K562 (cell line): ENCODE measurements around the gene INSR. TPM values are rescaled to one million over a fixed set of nuclear protein-coding genes. Genes with fewer than 3 reads are reported as not detected.

ENCODE experiments used
- ATAC-seq: fragments of 200-7000 bp; cut with Tn5 transposase; 3 replicates; pipeline ENCODE4 v1.9.1; 2020; ENCODE audit warnings: moderate library complexity
- BruUV-seq: library from RNA; stranded (reverse); fragments of 400-500 nt; replicated peaks from 2 replicates; lab custom pipeline; 2021; lab: Mats Ljungman, UMichigan
- CTCF ChIA-PET: fragments of 300-600 bp; formaldehyde crosslinking; extraction: SDS; loops from one replicate; lab custom pipeline; 2021; ENCODE audit warnings: low intra/inter-chr PET ratio; lab: Yijun Ruan, JAX
- POLR2A ChIA-PET: fragments of 300-600, 350-650 bp; sonication (Branson Sonifier 250); formaldehyde crosslinking; extraction: SDS; loops from one replicate; lab custom pipeline; 2021; ENCODE audit warnings: antibody characterized with exemption, inconsistent platforms; lab: Yijun Ruan, JAX
- DNase-seq, 4 experiments: peaks; one replicate each; pipeline versions ENCODE4 v3.0.0 to v3.0.0-alpha.2; 2011 to 2018; ENCODE audit warnings: low spot score in 3 of 4, mixed read lengths in 3 of 4; ENCODE audit errors: extremely low read depth in 1 of 4
- FAIRE-seq: peaks from 2 replicates; lab custom pipeline; 2011; peaks lifted over from hg19 to GRCh38; lab: Jason Lieb, UNC
- H2AFZ ChIP-seq: 2 replicates; pipeline ENCODE4 v1.6.0; 2011; ENCODE audit warnings: low read depth, low read length, control low read depth, inconsistent platforms
- H3K27ac ChIP-seq: fragments of 200-600 bp; 3 replicates; pipeline ENCODE4 v1.8.0; 2011; ENCODE audit warnings: low read depth, mild to moderate bottlenecking, control low read depth, inconsistent platforms, low read length, moderate library complexity, mixed read lengths; ENCODE audit errors: extremely low read depth
- H3K27me3 ChIP-seq, 2 experiments: fragments of 300-600 bp in 1 of 2; 2 replicates in 1 of 2; 3 replicates in 1 of 2; pipeline versions ENCODE4 v1.6.0 to v1.8.0; 2011; ENCODE audit warnings: inconsistent platforms in 2 of 2, low read length in 2 of 2, mild to moderate bottlenecking in 1 of 2, mixed read lengths in 1 of 2, moderate library complexity in 1 of 2; ENCODE audit not compliant: control insufficient read depth in 2 of 2, insufficient read depth in 2 of 2
- H3K36me3 ChIP-seq: fragments of 300-600 bp; 3 replicates; pipeline ENCODE4 v1.8.0; 2011; ENCODE audit warnings: mild to moderate bottlenecking, low read length, inconsistent platforms; ENCODE audit not compliant: control insufficient read depth, insufficient read depth
- H3K4me1 ChIP-seq, 2 experiments: fragments of 200-600 bp in 1 of 2; replicated peaks in 1 of 2; 2 replicates in 1 of 2; 3 replicates in 1 of 2; pipeline versions ENCODE4 v1.5.1 to v1.8.0; 2011; ENCODE audit warnings: inconsistent platforms in 2 of 2, low read length in 2 of 2, mild to moderate bottlenecking in 1 of 2, mixed read lengths in 1 of 2, moderate library complexity in 1 of 2; ENCODE audit not compliant: control insufficient read depth in 2 of 2, insufficient read depth in 2 of 2
- H3K4me2 ChIP-seq: 2 replicates; pipeline ENCODE4 v1.6.1; 2011; ENCODE audit warnings: low read length, control low read depth, inconsistent platforms, mixed read lengths; ENCODE audit not compliant: insufficient read depth
- H3K4me3 ChIP-seq: fragments of 200-600 bp; sonication (generic), shearing (Covaris generic); 2 replicates; pipeline ENCODE4 v1.5.1; 2016; ENCODE audit warnings: control low read depth, inconsistent platforms
- H3K79me2 ChIP-seq: fragments of 200-600 bp; 3 replicates; pipeline ENCODE4 v1.8.0; 2011; ENCODE audit warnings: low read length, inconsistent platforms; ENCODE audit not compliant: control insufficient read depth, insufficient read depth
- H3K9ac ChIP-seq, 2 experiments: 2 replicates each; pipeline versions ENCODE4 v1.6.0 to v1.6.1; 2011; ENCODE audit warnings: low read depth in 2 of 2, low read length in 2 of 2, control low read depth in 1 of 2, inconsistent platforms in 1 of 2, mild to moderate bottlenecking in 1 of 2, mixed read lengths in 1 of 2; ENCODE audit not compliant: insufficient read depth in 1 of 2
- H3K9me1 ChIP-seq: one replicate; pipeline ENCODE4 v1.6.0; 2011; ENCODE audit warnings: inconsistent platforms, mild to moderate bottlenecking, low read length, moderate library complexity; ENCODE audit not compliant: control insufficient read depth, insufficient read depth
- H3K9me3 ChIP-seq: replicated peaks from 2 replicates; pipeline ENCODE4 v1.5.1; 2011; ENCODE audit warnings: low read depth, low read length, inconsistent platforms; ENCODE audit not compliant: control insufficient read depth, insufficient read depth
- H4K20me1 ChIP-seq: replicated peaks from 2 replicates; pipeline ENCODE4 v1.6.1; 2011; ENCODE audit warnings: low read length, inconsistent platforms, mixed read lengths; ENCODE audit not compliant: control insufficient read depth, insufficient read depth
- FOS ChIP-seq: IDR thresholded peaks from 3 replicates; pipeline ENCODE4 v1.6.1; 2011; ENCODE audit not compliant: insufficient read length; ENCODE audit errors: extremely low read depth
- ID3 ChIP-seq, 2 experiments: fragments of 250-450 bp in 1 of 2; fragments of 450-650 bp in 1 of 2; sonication (Bioruptor Pico) in 1 of 2; IDR thresholded peaks; 2 replicates each; pipeline versions ENCODE4 v1.6.1 to v1.8.0; 2016 to 2021; ENCODE audit warnings: mild to moderate bottlenecking in 2 of 2, moderate library complexity in 2 of 2, missing compliant biosample characterization in 1 of 2, missing genetic modification characterization in 1 of 2
- TBP ChIP-seq: optimal IDR thresholded peaks from 2 replicates; pipeline ENCODE3; 2011; ENCODE audit warnings: low read depth, low read length, improper control_type of control experiment
- TEAD2 ChIP-seq: fragments of 450-650 bp; IDR thresholded peaks from 2 replicates; pipeline ENCODE4 v1.6.1; 2016; ENCODE audit warnings: missing genetic modification characterization, control low read depth, missing compliant biosample characterization
- TRIM24 ChIP-seq, 2 experiments: fragments of 450-650 bp; IDR thresholded peaks; 2 replicates each; pipeline ENCODE4 v1.6.1; 2016
- ZNF431 ChIP-seq: sonication (generic); formaldehyde crosslinking; IDR thresholded peaks from 2 replicates; pipeline ENCODE4 v1.8.0; 2022; ENCODE audit warnings: mild to moderate bottlenecking, missing genetic modification reagents
- in situ Hi-C: fragments of 300-500 bp; cut with MboI; formaldehyde crosslinking; loops from 4 replicates; pipeline ENCODE4 v1.15.0; 2018; ENCODE audit warnings: inconsistent platforms, mixed read lengths
- intact Hi-C: fragments of 100-400 bp; cut with micrococcal nuclease; formaldehyde crosslinking; loops from 2 replicates; pipeline ENCODE4 v1.14.2; 2022
- polyA plus RNA-seq, 8 experiments: library from polyadenylated mRNA; depleted of rRNA in 4 of 8; stranded (reverse) in 5 of 8; unstranded in 3 of 8; fragments of >200 nt; fragmentation: Nextera tagmentation in 2 of 8; fragmentation: Illumina TruSeq in 1 of 8; extraction: Ambion mirVana in 2 of 8; extraction: Trizol in 1 of 8; gene quantifications; 2 replicates each; pipeline versions ENCODE4 v1.2.1 to v1.2.3, GENCODE V29; 2011 to 2014; ENCODE audit warnings: inconsistent platforms in 1 of 8, missing spikeins in 1 of 8
- total RNA-seq, 7 experiments: library from RNA; depleted of rRNA in 6 of 7; stranded (reverse); fragments of >200 nt in 6 of 7; fragmentation: Illumina TruSeq in 2 of 7; extraction: Trizol in 2 of 7; gene quantifications; 2 replicates each; pipeline versions ENCODE4 v1.2.1 to v1.2.3, GENCODE V29; 2011 to 2021; ENCODE audit warnings: low replicate concordance in 1 of 7
- TF ChIP-seq, protein P1 (sequence below): fragments of 450-650 bp; IDR thresholded peaks from 2 replicates; pipeline ENCODE4 v1.6.1; 2016; ENCODE audit warnings: low read depth
- TF ChIP-seq, protein P2 (sequence below): fragments of 450-650 bp; IDR thresholded peaks from 2 replicates; pipeline ENCODE4 v1.6.1; 2016
- TF ChIP-seq, protein P3 (sequence below): fragments of 250-450 bp; sonication (Bioruptor Pico); IDR thresholded peaks from 2 replicates; pipeline ENCODE4 v1.5.0; 2021; ENCODE audit warnings: mild to moderate bottlenecking, moderate library complexity

The INSR gene
- total and polyA plus RNA-seq, 9 of the 15 experiments (the other 6 are each of a cell fraction or from before 2014, with no cell fraction given), result 0.04 to 0.88 (median 0.41) TPM

DNA sequence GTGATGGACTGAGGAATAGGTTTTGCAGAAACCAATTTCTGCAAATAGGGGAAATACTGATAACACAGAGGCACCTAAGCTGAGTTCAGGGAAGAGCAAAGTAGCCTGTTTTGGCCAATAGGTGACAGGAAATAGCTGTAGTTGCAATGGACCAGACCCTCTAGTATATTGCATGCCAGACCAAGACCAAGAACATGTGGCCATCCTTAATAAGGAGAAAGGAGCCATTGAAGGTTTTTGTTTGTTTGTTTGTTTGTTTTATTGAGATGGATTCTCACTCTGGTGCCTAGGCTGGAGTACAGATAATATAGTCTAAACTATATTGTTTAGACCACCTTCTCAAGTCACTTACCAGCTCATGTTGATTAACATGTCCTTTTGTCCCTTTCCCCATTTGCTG lies 123.2 kb downstream of the INSR start:
- DNase-seq, result no peak
- H3K27ac ChIP-seq, result no peak overlapping the region
- no TSS peak for BruUV-seq
- no peaks in the 10 kb centered on the region for H3K9me3 ChIP-seq
- ChIA-PET POLR2A (no interaction called here), CTCF (no interaction called here)
- H3K9ac ChIP-seq, result no peak overlapping the region
- no peaks in the 10 kb centered on the region for H3K36me3 ChIP-seq
- peaks cover 7 to 25% of the 10 kb centered on the region in 2 experiments; a peak in 4 of 5 replicates for H3K27me3 ChIP-seq
- no peak for ATAC-seq
- no peak overlapping the region for H3K4me3 ChIP-seq
- H4K20me1 ChIP-seq, result no peaks in the 10 kb centered on the region
- intact Hi-C loops, result no loop called here
- FAIRE-seq, result no peak
- no peaks in the 10 kb centered on the region for H3K79me2 ChIP-seq
- no peak overlapping the region for H2AFZ ChIP-seq
- H3K4me2 ChIP-seq, result no peak overlapping the region
- no peaks in the 10 kb centered on the region for H3K9me1 ChIP-seq
- TF ChIP-seq ZNF431 (CRISPR knock-in tag), result no peak
- no peak for TF ChIP-seq ID3 (CRISPR knock-in tag; IDR thresholded peaks at IDR 0.05)
- no peak for TF ChIP-seq ID3 (tag; IDR thresholded peaks at IDR 0.05)
- TF ChIP-seq, protein P1, sequence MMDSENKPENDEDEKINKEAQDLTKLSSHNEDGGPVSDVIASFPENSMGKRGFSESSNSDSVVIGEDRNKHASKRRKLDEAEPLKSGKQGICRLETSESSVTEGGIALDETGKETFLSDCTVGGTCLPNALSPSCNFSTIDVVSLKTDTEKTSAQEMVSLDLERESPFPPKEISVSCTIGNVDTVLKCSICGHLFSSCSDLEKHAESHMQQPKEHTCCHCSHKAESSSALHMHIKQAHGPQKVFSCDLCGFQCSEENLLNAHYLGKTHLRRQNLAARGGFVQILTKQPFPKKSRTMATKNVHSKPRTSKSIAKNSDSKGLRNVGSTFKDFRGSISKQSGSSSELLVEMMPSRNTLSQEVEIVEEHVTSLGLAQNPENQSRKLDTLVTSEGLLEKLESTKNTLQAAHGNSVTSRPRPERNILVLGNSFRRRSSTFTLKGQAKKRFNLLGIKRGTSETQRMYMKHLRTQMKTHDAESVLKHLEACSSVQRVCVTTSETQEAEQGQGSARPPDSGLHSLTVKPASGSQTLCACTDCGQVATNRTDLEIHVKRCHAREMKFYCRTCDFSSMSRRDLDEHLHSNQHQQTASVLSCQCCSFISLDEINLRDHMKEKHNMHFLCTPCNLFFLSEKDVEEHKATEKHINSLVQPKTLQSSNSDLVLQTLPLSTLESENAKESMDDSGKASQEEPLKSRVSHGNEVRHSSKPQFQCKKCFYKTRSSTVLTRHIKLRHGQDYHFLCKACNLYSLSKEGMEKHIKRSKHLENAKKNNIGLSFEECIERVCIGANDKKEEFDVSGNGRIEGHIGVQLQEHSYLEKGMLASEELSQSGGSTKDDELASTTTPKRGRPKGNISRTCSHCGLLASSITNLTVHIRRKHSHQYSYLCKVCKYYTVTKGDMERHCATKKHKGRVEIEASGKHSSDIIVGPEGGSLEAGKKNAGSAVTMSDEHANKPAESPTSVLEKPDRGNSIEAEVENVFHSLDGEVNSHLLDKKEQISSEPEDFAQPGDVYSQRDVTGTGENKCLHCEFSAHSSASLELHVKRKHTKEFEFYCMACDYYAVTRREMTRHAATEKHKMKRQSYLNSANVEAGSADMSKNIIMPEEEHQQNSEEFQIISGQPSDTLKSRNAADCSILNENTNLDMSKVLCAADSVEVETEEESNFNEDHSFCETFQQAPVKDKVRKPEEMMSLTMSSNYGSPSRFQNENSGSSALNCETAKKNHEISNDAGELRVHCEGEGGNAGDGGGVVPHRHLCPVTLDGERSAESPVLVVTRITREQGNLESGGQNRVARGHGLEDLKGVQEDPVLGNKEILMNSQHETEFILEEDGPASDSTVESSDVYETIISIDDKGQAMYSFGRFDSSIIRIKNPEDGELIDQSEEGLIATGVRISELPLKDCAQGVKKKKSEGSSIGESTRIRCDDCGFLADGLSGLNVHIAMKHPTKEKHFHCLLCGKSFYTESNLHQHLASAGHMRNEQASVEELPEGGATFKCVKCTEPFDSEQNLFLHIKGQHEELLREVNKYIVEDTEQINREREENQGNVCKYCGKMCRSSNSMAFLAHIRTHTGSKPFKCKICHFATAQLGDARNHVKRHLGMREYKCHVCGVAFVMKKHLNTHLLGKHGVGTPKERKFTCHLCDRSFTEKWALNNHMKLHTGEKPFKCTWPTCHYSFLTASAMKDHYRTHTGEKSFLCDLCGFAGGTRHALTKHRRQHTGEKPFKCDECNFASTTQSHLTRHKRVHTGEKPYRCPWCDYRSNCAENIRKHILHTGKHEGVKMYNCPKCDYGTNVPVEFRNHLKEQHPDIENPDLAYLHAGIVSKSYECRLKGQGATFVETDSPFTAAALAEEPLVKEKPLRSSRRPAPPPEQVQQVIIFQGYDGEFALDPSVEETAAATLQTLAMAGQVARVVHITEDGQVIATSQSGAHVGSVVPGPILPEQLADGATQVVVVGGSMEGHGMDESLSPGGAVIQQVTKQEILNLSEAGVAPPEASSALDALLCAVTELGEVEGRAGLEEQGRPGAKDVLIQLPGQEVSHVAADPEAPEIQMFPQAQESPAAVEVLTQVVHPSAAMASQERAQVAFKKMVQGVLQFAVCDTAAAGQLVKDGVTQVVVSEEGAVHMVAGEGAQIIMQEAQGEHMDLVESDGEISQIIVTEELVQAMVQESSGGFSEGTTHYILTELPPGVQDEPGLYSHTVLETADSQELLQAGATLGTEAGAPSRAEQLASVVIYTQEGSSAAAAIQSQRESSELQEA, result no peak
- no peak for TF ChIP-seq TBP
- TF ChIP-seq, protein P2, sequence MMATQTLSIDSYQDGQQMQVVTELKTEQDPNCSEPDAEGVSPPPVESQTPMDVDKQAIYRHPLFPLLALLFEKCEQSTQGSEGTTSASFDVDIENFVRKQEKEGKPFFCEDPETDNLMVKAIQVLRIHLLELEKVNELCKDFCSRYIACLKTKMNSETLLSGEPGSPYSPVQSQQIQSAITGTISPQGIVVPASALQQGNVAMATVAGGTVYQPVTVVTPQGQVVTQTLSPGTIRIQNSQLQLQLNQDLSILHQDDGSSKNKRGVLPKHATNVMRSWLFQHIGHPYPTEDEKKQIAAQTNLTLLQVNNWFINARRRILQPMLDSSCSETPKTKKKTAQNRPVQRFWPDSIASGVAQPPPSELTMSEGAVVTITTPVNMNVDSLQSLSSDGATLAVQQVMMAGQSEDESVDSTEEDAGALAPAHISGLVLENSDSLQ, result no peak
- TF ChIP-seq TEAD2 (tag), result no peak
- no peak for TF ChIP-seq FOS
- TF ChIP-seq, protein P3, sequence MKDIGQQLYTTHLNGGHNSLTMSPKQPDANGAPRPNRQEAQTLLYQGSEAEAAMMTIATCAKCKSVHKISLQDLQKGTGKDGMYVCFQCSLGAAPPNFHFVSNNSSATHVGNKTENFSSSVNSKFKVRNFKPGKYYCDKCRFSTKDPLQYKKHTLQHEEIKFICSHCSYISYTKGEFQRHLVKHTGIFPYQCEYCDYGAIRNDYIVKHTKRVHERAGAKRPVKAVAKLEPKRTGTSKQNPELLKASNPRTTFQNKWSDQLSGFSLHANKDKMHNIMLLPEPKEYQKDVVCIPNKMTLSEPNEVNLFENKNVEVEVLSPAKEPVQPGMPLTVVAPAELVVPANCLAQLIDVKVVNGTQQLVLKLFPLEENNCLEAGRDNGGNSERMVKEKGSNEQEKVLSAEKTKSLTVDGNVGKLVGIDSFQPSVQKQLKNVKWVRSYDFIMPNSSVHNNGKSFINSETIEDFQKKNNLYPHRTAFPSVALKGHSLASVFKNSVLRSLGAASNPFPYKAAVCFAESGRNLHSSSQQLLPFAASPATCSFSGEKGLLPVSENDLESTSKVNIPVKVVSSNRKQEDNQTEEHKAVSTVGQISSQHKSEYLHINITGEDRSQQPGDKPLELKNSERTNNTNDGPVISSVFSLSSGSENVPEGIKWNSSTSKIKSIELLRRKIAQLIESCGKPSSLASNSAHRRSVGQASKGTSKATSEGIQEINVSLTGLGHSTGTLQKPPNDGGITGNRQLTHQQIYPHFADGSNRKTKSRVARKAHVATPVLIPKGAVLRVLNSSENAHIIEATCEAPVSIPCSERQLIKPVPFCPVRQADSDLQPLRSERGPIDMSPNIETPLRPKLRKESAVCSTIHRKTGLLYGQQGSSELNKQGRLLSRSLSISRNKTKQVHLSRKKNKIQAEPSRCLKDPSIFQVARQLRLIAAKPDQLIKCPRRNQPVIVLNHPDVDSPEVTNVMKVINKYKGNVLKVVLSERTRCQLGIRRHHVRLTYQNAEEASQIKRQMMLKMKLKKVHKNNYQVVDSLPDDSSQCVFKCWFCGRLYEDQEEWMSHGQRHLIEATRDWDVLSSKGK (CRISPR knock-in tag), result no peak
- no peak for TF ChIP-seq TRIM24 (IDR thresholded peaks at IDR 0.05)
- in situ Hi-C loops, result no loop called here
- no peaks in the 10 kb centered on the region for H3K4me1 ChIP-seq
